ENCODE data around the gene ATXN1.
A peak's percentile ranks its signal among the peaks of the same experiment; 100 is the strongest.

The ATXN1 gene

GRCh38 chr6:16783509-16783908 lies 22.2 kb upstream of the ATXN1 start:
- DNase-seq (ENCODE audit: low spot score) = no peak

- no peak for DNase-seq (ENCODE audit: low spot score)
Observed at GRCh38 chr6:16782278-16782677, 21.0 kb upstream of the ATXN1 start.

- no peak for DNase-seq (ENCODE audit: low spot score)
Observed at GRCh38 chr6:16781348-16782169, 20.3 kb upstream of the ATXN1 start.

GRCh38 chr6:16778521-16778920 lies 17.3 kb upstream of the ATXN1 start:
- DNase-seq (ENCODE audit: low spot score) = no peak

GRCh38 chr6:16777794-16778193 lies 16.5 kb upstream of the ATXN1 start:
- no peak for DNase-seq (ENCODE audit: low spot score)

- DNase-seq (ENCODE audit: low spot score) = no peak
Observed at GRCh38 chr6:16776394-16777017, 15.2 kb upstream of the ATXN1 start.

- no peak for DNase-seq (ENCODE audit: low spot score)
Observed at GRCh38 chr6:16774437-16774836, 13.2 kb upstream of the ATXN1 start.

GRCh38 chr6:16773362-16773761 lies 12.1 kb upstream of the ATXN1 start:
- no peak for DNase-seq (ENCODE audit: low spot score)

GRCh38 chr6:16770701-16771569 lies 9.7 kb upstream of the ATXN1 start:
- peak; percentile 87 for DNase-seq (ENCODE audit: low spot score)

- DNase-seq (ENCODE audit: low spot score) = no peak
Observed at GRCh38 chr6:16769986-16770376, 8.7 kb upstream of the ATXN1 start.

- DNase-seq (ENCODE audit: low spot score) = no peak
Observed at GRCh38 chr6:16769131-16769985, 8.1 kb upstream of the ATXN1 start.

GRCh38 chr6:16768477-16768830 lies 7.2 kb upstream of the ATXN1 start:
- no peak for DNase-seq (ENCODE audit: low spot score)

GRCh38 chr6:16767765-16768476 lies 6.7 kb upstream of the ATXN1 start:
- no peak for DNase-seq (ENCODE audit: low spot score)

GRCh38 chr6:16766836-16767745 lies 5.8 kb upstream of the ATXN1 start:
- DNase-seq (ENCODE audit: low spot score) = no peak

- no peak for DNase-seq (ENCODE audit: low spot score)
Observed at GRCh38 chr6:16766043-16766536, 4.8 kb upstream of the ATXN1 start.

- no peak for DNase-seq (ENCODE audit: low spot score)
Observed at GRCh38 chr6:16765235-16765634, 4.0 kb upstream of the ATXN1 start.

GRCh38 chr6:16764188-16764950 lies 3.1 kb upstream of the ATXN1 start:
- no peak for DNase-seq (ENCODE audit: low spot score)

GRCh38 chr6:16762550-16763477 lies 1.6 kb upstream of the ATXN1 start:
- peak; percentile 46 for DNase-seq (ENCODE audit: low spot score)
